ENCODE measurements around the gene KMT2E. TPM values are rescaled to one million over a fixed set of nuclear protein-coding genes. Genes with fewer than 3 reads are reported as not detected.

KMT2E gene
- polyA plus RNA-seq, 4 donors = 65.9 to 86.6 (median 77.0) TPM

- DNase-seq (ENCODE audit: low read depth in 4 of 4, low spot score in 3 of 4) = no peak
Observed at GRCh38 chr7:105156731-105157130, 142.7 kb downstream of the KMT2E start.

GRCh38 chr7:105157278-105157677 is 143.3 kb downstream of the KMT2E start:
- no peak for DNase-seq (ENCODE audit: low read depth in 4 of 4, low spot score in 3 of 4)

- no peak for DNase-seq (ENCODE audit: low read depth in 4 of 4, low spot score in 3 of 4)
Observed at GRCh38 chr7:105161366-105161765, 147.4 kb downstream of the KMT2E start.

Data from right renal pelvis (tissue), 4 donors.